Nephron (organoid): Measurements from ENCODE around the gene LSP1.
"Not testable (repeated sequence)": the region's sequence is repeated elsewhere in the genome, so short reads cannot be mapped to it uniquely, and the experiment has no call there.

Experiments
- H3K27ac Mint-ChIP-seq, 3 experiments: 2 replicates each; pipeline ENCODE4 v1.8.0; 2020; ENCODE audit warnings: mixed read lengths in 3 of 3, mild to moderate bottlenecking in 2 of 3, moderate library complexity in 1 of 3
- H3K27me3 Mint-ChIP-seq: 2 replicates; pipeline ENCODE4 v1.8.0; 2021; ENCODE audit warnings: low read depth, mild to moderate bottlenecking, moderate library complexity, mixed read lengths
- H3K36me3 Mint-ChIP-seq: 2 replicates; pipeline ENCODE4 v1.8.0; 2020; ENCODE audit warnings: low read depth, mixed read lengths
- H3K4me1 Mint-ChIP-seq: 2 replicates; pipeline ENCODE4 v1.8.0; 2020; ENCODE audit warnings: mixed read lengths
- H3K4me3 Mint-ChIP-seq, 3 experiments: 2 replicates each; pipeline ENCODE4 v1.8.0; 2020; ENCODE audit warnings: mild to moderate bottlenecking in 3 of 3, mixed read lengths in 3 of 3, moderate library complexity in 2 of 3
- H3K9me3 Mint-ChIP-seq: 2 replicates; pipeline ENCODE4 v1.8.0; 2020; ENCODE audit warnings: mixed read lengths
- CTCF ChIP-seq, 3 experiments: fragments of 200-600 bp; sonication (generic); IDR thresholded peaks; one replicate each; pipeline ENCODE4 v1.5.0; 2021; ENCODE audit warnings: antibody characterized with exemption in 3 of 3; ENCODE audit not compliant: unreplicated experiment in 3 of 3

LSP1 gene

GRCh38 chr11:1936072-1936780 is 83.3 kb downstream of the LSP1 start:
- H3K36me3 Mint-ChIP-seq: no peaks in the 10 kb centered on the region
- TF ChIP-seq CTCF (IDR thresholded peaks at IDR 0.05; ENCODE audit: unreplicated experiment in 3 of 3): no peak
- no peaks in the 10 kb centered on the region for H3K27me3 Mint-ChIP-seq

DNA sequence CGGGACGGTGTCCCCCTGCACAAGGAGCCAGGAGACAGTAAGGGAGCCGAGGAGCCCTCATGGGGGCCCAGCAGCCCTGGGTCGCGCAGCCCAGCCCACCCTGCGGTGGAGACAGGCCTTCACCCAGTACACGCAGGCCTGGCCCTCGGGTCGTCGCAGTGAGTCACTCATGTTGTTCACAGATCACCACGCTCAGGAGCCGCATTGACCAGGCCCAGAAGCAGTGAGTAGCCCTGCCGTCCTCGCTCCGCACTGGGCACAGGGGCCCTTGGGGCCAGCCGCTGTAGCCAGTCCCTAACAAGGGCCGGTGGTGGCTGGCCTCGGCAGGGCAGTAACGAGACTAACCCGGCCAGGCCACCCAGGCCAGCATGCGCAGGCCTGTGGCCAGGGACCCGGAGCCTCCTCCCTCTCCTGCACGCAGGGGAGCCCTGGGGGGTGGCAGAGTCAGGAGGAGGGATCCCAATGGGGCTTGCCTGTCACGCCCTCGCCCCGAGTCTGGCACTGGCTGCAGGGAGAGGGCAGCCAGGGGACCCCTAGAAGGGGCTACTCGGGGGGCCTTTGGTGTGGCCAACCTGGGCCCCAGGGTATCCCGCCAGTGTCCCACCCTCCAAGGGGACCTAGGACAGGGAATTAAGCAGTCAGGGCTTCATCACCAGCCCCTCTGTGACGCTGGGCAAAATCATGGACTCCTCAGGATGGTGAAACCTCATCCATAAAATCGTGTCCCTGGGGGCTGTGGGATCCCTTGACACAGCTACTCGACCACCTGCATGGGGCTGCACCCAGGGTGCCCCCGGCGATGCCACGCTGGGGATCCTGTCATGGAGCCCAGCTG is 84.1 kb downstream of the LSP1 start:
- Mint-ChIP-seq H3K4me1 (peaks cover 50% of the 10 kb centered on the region), H3K36me3 (no peaks in the 10 kb centered on the region), H3K27me3 (no peaks in the 10 kb centered on the region), H3K4me3 (no peak overlapping the region), H3K27ac (no peak overlapping the region), H3K9me3 (no peaks in the 10 kb centered on the region)
- TF ChIP-seq CTCF (IDR thresholded peaks at IDR 0.05; ENCODE audit: unreplicated experiment in 3 of 3): no peak

More at GRCh38 chr11:1936072-1936780, 83.3 kb downstream of the LSP1 start:
- H3K27ac Mint-ChIP-seq: no peak overlapping the region
- no peaks in the 10 kb centered on the region for H3K9me3 Mint-ChIP-seq
- peaks cover 56% of the 10 kb centered on the region for H3K4me1 Mint-ChIP-seq
- no peak overlapping the region for H3K4me3 Mint-ChIP-seq

- H3K9me3 Mint-ChIP-seq: no peaks in the 10 kb centered on the region
- peaks cover 53% of the 10 kb centered on the region for H3K4me1 Mint-ChIP-seq
- H3K36me3 Mint-ChIP-seq: no peaks in the 10 kb centered on the region
- TF ChIP-seq CTCF (IDR thresholded peaks at IDR 0.05; ENCODE audit: unreplicated experiment in 3 of 3): no peak
- no peak overlapping the region for H3K4me3 Mint-ChIP-seq
- peak overlapping the region; percentile 65 to 82 (median 77) for H3K27ac Mint-ChIP-seq
- H3K27me3 Mint-ChIP-seq: no peaks in the 10 kb centered on the region
Measured at GRCh38 chr11:1937616-1938342, 84.9 kb downstream of the LSP1 start.

- peak overlapping the region; percentile 94 to 99 (median 98) for H3K27ac Mint-ChIP-seq
- H3K4me3 Mint-ChIP-seq: no peak overlapping the region
- H3K36me3 Mint-ChIP-seq: no peaks in the 10 kb centered on the region
- no peak for TF ChIP-seq CTCF (IDR thresholded peaks at IDR 0.05; ENCODE audit: unreplicated experiment in 3 of 3)
- H3K27me3 Mint-ChIP-seq: no peaks in the 10 kb centered on the region
- H3K9me3 Mint-ChIP-seq: no peaks in the 10 kb centered on the region
- peaks cover 48% of the 10 kb centered on the region for H3K4me1 Mint-ChIP-seq
Measured at GRCh38 chr11:1938343-1939005, 85.6 kb downstream of the LSP1 start.

- Mint-ChIP-seq H3K36me3 (no peaks in the 10 kb centered on the region), H3K27me3 (no peaks in the 10 kb centered on the region), H3K4me3 (peak overlapping the region in 2 of 3 experiments; percentile 36 to 48), H3K9me3 (no peaks in the 10 kb centered on the region), H3K27ac (peak overlapping the region; percentile 94 to 99 (median 98)), H3K4me1 (peaks cover 49% of the 10 kb centered on the region)
- TF ChIP-seq CTCF (IDR thresholded peaks at IDR 0.05; ENCODE audit: unreplicated experiment in 3 of 3): no peak
Measured at GRCh38 chr11:1939006-1939625, 86.2 kb downstream of the LSP1 start.

DNA sequence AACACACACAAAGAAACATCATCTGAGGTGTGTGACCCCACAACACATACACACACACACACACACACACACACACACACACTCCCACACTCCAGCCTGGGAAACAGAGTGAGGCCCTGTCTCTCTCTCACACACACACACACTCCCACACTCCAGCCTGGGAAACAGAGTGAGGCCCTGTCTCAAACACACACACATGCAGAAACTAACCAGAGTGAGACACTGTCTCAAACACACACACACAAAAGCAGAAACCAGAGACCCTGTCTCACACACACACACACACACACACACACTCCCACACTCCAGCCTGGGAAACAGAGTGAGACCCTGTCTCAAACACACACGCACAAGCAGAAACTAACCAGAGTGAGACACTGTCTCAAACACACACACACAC is 86.9 kb downstream of the LSP1 start:
- not testable (repeated sequence) for H3K36me3 Mint-ChIP-seq, H3K9me3 Mint-ChIP-seq, H3K27me3 Mint-ChIP-seq
- Mint-ChIP-seq H3K4me3 (peak overlapping the region; percentile 1 to 37 (median 12)), H3K27ac (peak overlapping the region; percentile 98 to 99 (median 98)), H3K4me1 (peaks cover 48% of the 10 kb centered on the region)
